ENCODE data around the gene CHD3. TPM values are rescaled to one million over a fixed set of nuclear protein-coding genes. Genes with fewer than 3 reads are reported as not detected.

Gene CHD3
- total RNA-seq, 2 experiments from 2014 or later: 216 to 223 TPM

DNA sequence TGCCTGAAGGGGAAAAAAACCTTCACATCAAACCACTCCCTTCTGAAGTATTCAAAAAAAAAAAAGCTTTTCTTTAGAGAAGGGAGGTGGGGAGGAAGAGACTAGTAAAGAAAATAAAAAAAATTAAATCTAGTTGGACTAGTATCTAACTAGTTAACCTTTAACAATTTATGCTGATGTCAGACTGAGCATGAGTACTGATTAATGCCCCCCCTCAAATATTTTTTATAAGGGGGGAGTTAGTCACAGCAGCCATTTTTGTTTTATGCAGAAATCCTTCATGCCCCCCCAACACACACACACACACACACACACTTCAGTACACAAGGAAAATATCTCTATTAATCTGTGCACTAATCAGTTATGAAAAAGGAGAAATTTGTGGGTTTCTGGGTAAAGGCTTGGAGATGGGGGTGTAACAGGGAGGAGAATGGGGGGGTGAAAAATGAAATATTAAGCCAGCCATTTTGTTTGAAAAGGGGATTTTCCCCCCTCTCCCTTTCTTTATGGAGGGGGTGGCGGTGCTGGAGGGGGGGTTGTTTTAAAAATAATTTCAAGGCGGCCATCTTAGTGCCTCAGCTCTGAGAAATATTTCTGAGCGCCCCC is 4.7 kb upstream of the CHD3 start:
- ChIA-PET CTCF (interaction anchor here (0.6 to 1.6 kb wide), 5 partner anchors 12 to 758 kb away, joined by 3 to 5 read pairs (median 3); partner anchors contain the start of gene PFAS), POLR2A (no interaction called here)
- Mint-ChIP-seq H3K4me1 (peaks cover 6% of the 10 kb centered on the region), H3K36me3 (ENCODE audit: low read depth) (peaks cover 3% of the 10 kb centered on the region), H3K27ac (peak overlapping the region; percentile 85), H3K4me3 (peak overlapping the region; percentile 71), H3K9me3 (no peaks in the 10 kb centered on the region), H3K27me3 (no peaks in the 10 kb centered on the region)
- peak; percentile 35 for DNase-seq

DNA sequence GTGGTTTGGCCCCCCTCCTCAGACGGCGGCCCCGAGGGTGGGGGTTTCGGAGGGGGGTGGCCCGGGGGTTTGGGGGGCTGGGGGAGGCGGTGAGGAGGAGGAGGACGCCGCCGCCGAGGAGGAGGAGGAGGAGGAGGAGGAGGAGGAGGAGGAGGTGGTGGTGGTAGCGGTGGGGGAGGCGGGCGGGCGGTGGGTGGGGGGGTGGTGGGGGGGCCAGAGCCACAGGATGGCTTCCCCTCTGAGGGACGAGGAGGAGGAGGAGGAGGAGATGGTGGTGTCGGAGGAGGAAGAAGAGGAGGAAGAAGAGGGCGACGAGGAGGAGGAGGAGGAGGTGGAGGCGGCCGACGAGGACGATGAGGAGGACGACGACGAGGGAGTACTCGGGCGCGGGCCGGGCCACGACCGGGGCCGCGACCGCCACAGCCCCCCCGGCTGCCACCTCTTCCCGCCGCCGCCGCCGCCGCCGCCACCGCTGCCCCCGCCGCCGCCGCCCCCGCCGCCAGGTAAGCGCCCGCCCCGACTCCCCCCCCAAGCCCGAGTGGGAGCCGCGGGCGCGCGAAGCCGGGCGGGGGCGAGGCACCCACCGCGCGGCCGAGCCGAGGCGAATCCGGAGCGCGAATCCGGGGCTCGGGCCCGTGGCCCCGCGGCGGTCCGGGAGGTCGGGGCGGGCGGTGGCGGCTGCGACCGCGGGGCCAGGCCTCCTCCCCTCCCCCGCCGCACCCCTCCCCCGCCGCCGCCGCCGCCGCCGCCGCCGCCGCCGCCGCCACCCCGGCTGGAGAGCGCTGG is 3.8 kb upstream of the CHD3 start:
- DNase-seq: peak; percentile 36

DNA sequence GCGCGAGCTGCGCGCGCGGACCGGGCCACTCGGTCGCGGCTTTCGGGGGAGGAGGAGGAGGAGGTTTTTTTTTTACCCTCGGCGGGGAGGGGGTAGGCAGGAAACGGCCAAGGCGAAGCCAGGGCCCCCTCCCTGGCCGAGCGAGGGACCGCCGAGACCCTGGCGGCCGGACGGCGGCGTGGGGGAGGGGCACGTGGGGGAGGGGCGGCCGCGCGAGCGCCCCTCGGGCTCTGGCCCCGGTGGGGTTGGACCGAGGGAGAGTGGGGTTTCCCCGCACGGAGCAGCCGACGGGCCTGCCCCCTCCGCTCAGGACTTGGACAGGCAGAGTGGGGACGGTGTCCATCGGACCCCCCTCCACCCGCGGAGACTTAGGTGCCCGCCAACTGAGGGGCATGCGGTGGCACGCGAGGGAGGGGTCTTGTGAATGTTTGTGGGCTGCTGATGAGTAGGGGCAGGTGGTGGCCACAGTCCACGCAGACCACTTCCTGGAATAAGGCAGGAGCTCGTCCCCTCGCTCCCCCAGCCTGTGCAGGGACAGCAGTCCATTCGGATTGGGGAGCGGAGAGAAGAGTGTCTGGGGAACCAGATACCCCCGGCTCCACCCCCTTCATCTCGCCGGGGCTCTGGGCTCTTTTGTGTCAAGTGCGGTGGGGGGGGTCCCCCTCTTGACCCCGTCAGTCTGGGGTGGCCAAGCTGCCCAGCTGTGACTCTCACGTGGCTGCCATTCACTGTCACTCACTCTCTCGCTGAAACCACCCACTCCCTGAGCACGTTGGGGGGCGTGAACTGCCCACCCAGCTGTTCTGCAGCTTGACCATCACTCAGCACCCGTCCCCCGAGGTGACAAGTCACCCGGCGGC is 3.0 kb upstream of the CHD3 start:
- H3K27me3 Mint-ChIP-seq: no peaks in the 10 kb centered on the region
- ChIA-PET POLR2A (interaction anchor here (0.6 kb wide), 2 partner anchors 88 to 401 kb away, joined by 3 read pairs; no protein-coding TSS in a partner anchor), CTCF (interaction anchor here (0.9 kb wide), 1 partner anchor 25 kb away, joined by 4 read pairs; no protein-coding TSS in a partner anchor)
- peaks cover 12% of the 10 kb centered on the region for H3K4me1 Mint-ChIP-seq
- no peaks in the 10 kb centered on the region for H3K9me3 Mint-ChIP-seq
- H3K4me3 Mint-ChIP-seq: peak overlapping the region; percentile 62
- peaks cover 14% of the 10 kb centered on the region for H3K36me3 Mint-ChIP-seq (ENCODE audit: low read depth)
- DNase-seq: peak; percentile 41
- peak overlapping the region; percentile 72 for H3K27ac Mint-ChIP-seq

More for the DNA sequence above, 3.8 kb upstream of the CHD3 start:
- Mint-ChIP-seq H3K4me3 (peak overlapping the region; percentile 71), H3K36me3 (ENCODE audit: low read depth) (peaks cover 6% of the 10 kb centered on the region), H3K27me3 (no peaks in the 10 kb centered on the region), H3K27ac (peak overlapping the region; percentile 83), H3K9me3 (no peaks in the 10 kb centered on the region), H3K4me1 (peaks cover 6% of the 10 kb centered on the region)
- ChIA-PET POLR2A (interaction anchor here (0.6 kb wide), 1 partner anchor 402 kb away, joined by 3 read pairs; no protein-coding TSS in a partner anchor), CTCF (no interaction called here)

DNA sequence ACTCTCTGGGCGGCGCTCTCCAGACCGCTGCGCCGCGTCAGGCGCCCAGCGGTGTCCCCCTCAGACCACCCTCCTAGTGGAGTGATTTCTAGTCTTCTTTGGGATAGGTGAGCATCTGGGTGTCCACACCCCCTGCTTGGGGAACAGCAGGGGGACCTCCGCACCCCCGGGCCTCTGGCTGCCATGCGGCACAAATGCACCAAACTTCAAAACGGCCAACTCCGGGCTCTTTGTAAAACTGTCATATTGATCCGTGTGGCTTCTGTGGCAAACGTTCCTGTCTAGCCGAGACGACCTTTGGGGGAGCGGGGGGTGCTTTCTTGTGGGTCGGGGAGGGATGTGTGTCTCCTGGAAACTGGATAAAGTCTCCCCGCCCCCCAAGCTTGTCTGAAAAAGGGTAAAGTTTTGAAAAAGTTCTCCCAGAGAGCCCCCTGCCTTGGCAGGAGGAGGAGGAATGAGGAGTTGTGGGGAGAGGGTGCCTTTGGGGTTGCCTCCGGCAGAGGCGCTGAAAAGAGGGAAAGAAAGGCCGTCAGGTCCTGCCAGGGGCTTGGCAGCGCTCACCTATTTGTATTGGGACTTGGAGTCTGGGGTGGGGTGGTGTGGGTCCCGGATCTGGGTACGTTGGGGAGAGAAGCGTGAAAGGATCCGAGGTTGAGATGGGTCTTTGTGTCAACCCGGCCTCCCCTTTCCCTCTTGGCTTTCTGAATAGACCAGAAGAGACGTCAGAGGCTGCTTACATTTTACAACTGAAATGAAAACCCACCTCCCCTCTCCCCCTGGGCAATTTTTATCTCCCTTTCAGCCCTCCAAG is 2.2 kb upstream of the CHD3 start:
- H3K36me3 Mint-ChIP-seq (ENCODE audit: low read depth): peaks cover 22% of the 10 kb centered on the region
- peak; percentile 65 for DNase-seq
- no peaks in the 10 kb centered on the region for H3K9me3 Mint-ChIP-seq
- H3K4me3 Mint-ChIP-seq: no peak overlapping the region
- ChIA-PET CTCF (interaction anchor here (0.9 kb wide), 1 partner anchor 26 kb away, joined by 4 read pairs; no protein-coding TSS in a partner anchor), POLR2A (interaction anchor here (0.6 kb wide), 1 partner anchor 87 kb away, joined by 3 read pairs; no protein-coding TSS in a partner anchor)
- H3K4me1 Mint-ChIP-seq: peaks cover 13% of the 10 kb centered on the region
- no peak overlapping the region for H3K27ac Mint-ChIP-seq
- no peaks in the 10 kb centered on the region for H3K27me3 Mint-ChIP-seq

DNA sequence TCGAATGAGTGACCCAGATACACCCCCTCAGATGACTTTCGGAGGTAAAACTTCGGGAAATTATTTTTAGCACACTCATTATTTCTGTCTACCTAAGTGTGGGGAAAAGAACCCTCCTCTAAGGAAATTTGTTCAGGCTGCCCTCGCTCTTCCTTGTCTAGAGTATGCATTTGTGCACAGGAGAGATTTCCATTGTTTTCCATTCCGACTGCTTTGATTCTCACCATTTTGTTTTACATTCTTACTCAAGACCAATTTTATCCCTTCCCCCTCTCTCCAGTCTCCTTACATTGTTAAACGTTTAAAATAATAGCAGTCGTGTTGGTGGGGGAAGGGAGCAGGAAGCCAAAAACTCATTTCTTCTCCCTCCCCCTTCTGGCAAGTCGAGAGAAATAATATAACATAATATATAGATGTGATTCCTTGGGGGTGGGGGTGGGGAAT is 1.5 kb upstream of the CHD3 start:
- ChIA-PET CTCF (no interaction called here), POLR2A (no interaction called here)
- Mint-ChIP-seq H3K9me3 (no peaks in the 10 kb centered on the region), H3K27ac (no peak overlapping the region), H3K4me3 (no peak overlapping the region), H3K27me3 (no peaks in the 10 kb centered on the region), H3K36me3 (ENCODE audit: low read depth) (peaks cover 27% of the 10 kb centered on the region), H3K4me1 (peaks cover 13% of the 10 kb centered on the region)
- DNase-seq: no peak

DNA sequence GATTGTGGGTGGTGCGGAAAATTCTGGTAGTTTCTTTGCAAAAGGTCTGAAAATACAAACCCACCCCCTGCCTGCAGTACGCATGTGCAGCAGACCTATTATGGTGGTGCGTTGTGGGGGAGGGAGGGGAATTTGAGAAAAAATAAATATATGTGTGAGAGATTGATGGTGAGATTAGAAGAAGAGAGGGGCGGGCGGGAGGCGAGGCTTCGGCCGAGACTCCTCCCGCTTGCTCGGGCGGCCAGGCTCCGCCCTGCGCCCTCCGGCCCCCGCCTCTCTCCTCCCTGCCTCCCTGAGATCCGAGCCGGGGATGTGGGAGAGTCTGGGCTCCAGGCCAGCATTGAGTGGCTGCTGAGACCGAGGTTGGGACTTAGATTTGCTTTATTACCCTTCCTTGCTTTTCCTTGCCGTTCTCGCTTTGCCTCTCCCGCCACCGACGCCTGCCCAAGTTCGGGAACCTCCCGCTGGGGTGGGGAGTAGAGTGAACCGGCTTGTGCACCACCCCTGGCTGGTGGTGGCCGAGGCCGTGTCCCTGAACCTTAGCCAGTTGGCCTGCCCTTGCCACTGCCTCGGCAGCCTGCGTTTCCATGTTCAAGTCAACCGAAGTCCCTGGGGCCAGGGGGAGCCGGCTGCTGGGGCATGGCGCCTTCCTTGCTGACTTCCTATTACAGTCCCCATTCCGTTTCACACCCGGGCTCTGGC is 956 bp upstream of the CHD3 start:
- peak; percentile 93 for DNase-seq
- ChIA-PET POLR2A (no interaction called here), CTCF (interaction anchor here (1.2 kb wide), 1 partner anchor 53 kb away, joined by 3 read pairs; no protein-coding TSS in a partner anchor)
- H3K36me3 Mint-ChIP-seq (ENCODE audit: low read depth): peaks cover 28% of the 10 kb centered on the region
- no peak overlapping the region for H3K27ac Mint-ChIP-seq
- no peaks in the 10 kb centered on the region for H3K27me3 Mint-ChIP-seq
- peaks cover 13% of the 10 kb centered on the region for H3K4me1 Mint-ChIP-seq
- no peaks in the 10 kb centered on the region for H3K9me3 Mint-ChIP-seq
- no peak overlapping the region for H3K4me3 Mint-ChIP-seq

DNA sequence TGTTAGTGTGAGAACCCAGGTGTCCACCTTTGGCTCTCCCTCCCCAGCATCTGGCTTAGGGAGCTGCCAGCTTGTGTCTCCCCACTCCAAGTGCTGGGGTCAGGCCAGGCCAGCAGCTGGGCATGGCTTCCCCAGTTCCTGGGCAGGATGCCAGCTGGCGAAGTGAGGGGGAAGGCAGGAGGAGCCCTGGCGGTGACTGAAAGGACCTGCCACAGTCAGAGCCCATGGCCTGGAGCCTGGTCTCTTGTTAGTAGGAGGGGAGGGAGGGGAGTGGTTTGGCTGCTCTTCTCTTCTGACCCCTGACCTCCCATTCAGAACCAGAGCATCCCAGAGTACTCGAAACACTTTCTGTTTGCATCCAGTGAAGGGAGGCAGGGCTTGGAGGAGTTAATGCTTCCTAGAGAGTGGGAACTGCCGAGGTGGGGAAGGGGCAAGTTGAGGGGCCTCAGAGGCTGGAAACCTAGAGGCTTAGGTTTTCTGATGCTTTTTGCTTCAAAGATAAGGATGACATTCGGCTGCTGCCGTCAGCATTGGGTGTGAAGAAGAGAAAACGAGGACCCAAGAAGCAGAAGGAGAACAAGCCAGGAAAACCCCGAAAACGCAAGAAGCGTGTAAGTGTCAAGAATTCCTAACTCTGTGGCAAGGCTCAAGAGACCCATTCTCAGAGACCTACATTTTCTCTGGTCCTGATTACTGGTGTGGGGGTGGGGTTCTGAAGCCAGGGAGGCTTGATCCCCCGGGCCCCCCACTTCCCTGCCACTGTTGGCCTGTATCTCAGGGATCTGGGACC is 772 bp downstream of the CHD3 start:
- DNase-seq: peak; percentile 27
- Mint-ChIP-seq H3K4me3 (no peak overlapping the region), H3K27ac (no peak overlapping the region), H3K4me1 (peaks cover 16% of the 10 kb centered on the region), H3K36me3 (ENCODE audit: low read depth) (peaks cover 41% of the 10 kb centered on the region), H3K27me3 (no peaks in the 10 kb centered on the region), H3K9me3 (no peaks in the 10 kb centered on the region)
- ChIA-PET CTCF (no interaction called here), POLR2A (no interaction called here)

DNA sequence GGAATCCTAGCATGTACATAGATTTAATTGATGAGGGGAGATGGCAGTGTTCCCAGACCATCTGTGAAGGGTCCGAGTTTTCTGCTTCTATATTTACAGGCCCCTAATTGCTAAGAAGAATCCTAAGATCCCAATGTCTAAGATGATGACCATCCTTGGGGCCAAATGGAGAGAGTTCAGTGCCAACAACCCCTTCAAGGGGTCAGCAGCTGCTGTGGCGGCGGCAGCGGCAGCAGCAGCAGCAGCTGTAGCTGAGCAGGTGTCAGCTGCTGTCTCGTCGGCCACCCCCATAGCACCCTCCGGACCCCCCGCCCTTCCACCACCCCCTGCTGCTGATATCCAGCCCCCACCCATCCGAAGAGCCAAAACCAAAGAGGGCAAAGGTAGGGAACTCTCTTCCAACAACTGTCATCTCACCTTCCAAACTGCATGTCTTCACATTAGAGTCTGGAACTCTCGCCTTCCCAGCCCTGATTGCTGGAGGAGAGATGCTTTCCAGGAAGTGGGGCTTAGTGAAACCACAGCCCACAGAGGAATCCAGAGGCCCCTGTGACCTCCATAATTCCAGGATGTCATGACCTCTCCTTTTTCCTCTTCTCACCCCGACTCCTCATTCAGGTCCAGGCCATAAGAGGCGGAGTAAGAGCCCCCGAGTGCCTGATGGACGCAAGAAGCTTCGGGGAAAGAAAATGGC is 4.7 kb downstream of the CHD3 start:
- H3K27me3 Mint-ChIP-seq: no peaks in the 10 kb centered on the region
- no peak overlapping the region for H3K27ac Mint-ChIP-seq
- H3K4me3 Mint-ChIP-seq: no peak overlapping the region
- peaks cover 28% of the 10 kb centered on the region for H3K4me1 Mint-ChIP-seq
- ChIA-PET POLR2A (no interaction called here), CTCF (no interaction called here)
- H3K9me3 Mint-ChIP-seq: no peaks in the 10 kb centered on the region
- no peak for DNase-seq
- H3K36me3 Mint-ChIP-seq (ENCODE audit: low read depth): peaks cover 74% of the 10 kb centered on the region

DNA sequence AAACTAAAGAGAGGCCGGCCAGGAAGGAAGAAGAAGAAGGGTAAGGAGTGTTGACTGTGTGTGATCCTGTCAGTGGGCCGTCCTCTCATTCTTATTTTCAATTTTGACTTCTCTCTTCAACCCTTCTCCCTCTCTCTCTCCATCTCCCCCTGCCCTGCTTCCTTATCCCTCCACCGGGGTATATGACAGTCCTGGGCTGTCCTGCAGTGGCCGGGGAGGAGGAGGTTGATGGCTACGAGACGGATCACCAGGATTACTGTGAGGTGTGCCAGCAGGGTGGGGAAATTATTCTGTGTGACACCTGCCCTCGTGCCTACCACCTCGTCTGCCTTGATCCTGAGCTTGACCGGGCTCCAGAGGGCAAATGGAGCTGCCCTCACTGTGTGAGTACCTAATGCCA is 5.6 kb downstream of the CHD3 start:
- H3K9me3 Mint-ChIP-seq: no peaks in the 10 kb centered on the region
- H3K4me1 Mint-ChIP-seq: peaks cover 28% of the 10 kb centered on the region
- H3K27me3 Mint-ChIP-seq: no peaks in the 10 kb centered on the region
- ChIA-PET POLR2A (no interaction called here), CTCF (no interaction called here)
- no peak overlapping the region for H3K4me3 Mint-ChIP-seq
- no peak for DNase-seq
- no peak overlapping the region for H3K27ac Mint-ChIP-seq
- H3K36me3 Mint-ChIP-seq (ENCODE audit: low read depth): peaks cover 82% of the 10 kb centered on the region

DNA sequence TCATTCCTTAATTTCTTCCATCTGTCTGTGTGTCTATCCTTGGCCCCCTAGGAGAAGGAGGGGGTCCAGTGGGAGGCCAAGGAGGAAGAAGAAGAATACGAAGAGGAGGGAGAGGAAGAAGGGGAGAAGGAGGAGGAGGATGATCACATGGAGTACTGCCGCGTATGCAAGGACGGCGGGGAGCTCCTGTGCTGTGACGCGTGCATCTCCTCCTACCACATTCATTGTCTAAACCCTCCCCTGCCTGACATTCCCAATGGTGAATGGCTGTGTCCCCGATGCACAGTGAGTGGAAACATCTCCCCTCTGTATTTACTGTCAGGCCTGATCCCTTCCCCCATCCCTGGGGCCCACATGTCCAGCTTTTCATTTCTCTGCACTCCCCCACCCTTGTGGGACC is 6.3 kb downstream of the CHD3 start:
- Mint-ChIP-seq H3K4me1 (peaks cover 28% of the 10 kb centered on the region), H3K27me3 (no peaks in the 10 kb centered on the region), H3K27ac (no peak overlapping the region), H3K36me3 (ENCODE audit: low read depth) (peaks cover 82% of the 10 kb centered on the region), H3K4me3 (no peak overlapping the region), H3K9me3 (no peaks in the 10 kb centered on the region)
- ChIA-PET CTCF (interaction anchor here (0.5 kb wide), 1 partner anchor 20 kb away, joined by 3 read pairs; no protein-coding TSS in a partner anchor), POLR2A (no interaction called here)
- DNase-seq: no peak

DNA sequence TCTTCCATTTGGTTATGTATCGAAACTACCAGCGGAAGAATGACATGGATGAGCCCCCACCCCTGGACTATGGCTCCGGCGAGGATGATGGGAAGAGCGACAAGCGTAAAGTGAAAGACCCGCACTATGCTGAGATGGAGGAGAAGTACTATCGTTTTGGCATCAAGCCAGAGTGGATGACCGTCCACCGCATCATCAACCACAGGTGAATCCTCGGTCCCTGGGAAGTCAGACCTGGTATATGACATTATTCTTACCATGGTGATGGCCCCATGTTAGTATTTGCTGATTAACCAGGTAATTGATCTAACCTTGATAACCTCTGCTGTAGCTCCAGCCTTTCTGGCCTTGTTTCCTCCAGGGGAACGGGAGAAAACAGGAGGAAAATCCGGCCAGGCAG is 8.5 kb downstream of the CHD3 start:
- Mint-ChIP-seq H3K4me3 (no peak overlapping the region), H3K36me3 (ENCODE audit: low read depth) (peaks cover 80% of the 10 kb centered on the region), H3K9me3 (no peaks in the 10 kb centered on the region), H3K27ac (no peak overlapping the region), H3K4me1 (peaks cover 21% of the 10 kb centered on the region), H3K27me3 (no peaks in the 10 kb centered on the region)
- POLR2A ChIA-PET: no interaction called here
- CTCF ChIA-PET: interaction anchor here (1.4 to 2.1 kb wide), 2 partner anchors 10 to 92 kb away, joined by 4 to 6 read pairs; no protein-coding TSS in a partner anchor
- DNase-seq: no peak

All from activated CD4-positive, alpha-beta T cell treated with anti-CD3 and anti-CD28 coated beads, Interleukin-2, amount 10 ng/mL, durations not matched to agents 7 days and 5 days (primary cell).